Astrocyte (in vitro differentiated cells and primary cell): ENCODE data around the gene ITCH. TPM values are rescaled to one million over a fixed set of nuclear protein-coding genes. Genes with fewer than 3 reads are reported as not detected.

Experiments
- DNase-seq: peaks from one replicate; pipeline ENCODE4 v3.0.0-alpha.2; 2010; ENCODE audit warnings: low read depth
- FAIRE-seq: peaks from 2 replicates; lab custom pipeline; 2011; peaks lifted over from hg19 to GRCh38; lab: Jason Lieb, UNC
- H2AFZ ChIP-seq: 2 replicates; pipeline ENCODE4 v1.6.0; 2012; ENCODE audit warnings: low read depth, low read length, inconsistent platforms
- H3K27ac ChIP-seq: 2 replicates; pipeline ENCODE4 v1.5.1; 2011; ENCODE audit warnings: low read depth, low read length, inconsistent platforms
- H3K27me3 ChIP-seq: 2 replicates; pipeline ENCODE4 v1.6.0; 2011; ENCODE audit warnings: low read length, inconsistent platforms; ENCODE audit not compliant: insufficient read depth
- H3K36me3 ChIP-seq: 2 replicates; pipeline ENCODE4 v1.5.1; 2011; ENCODE audit warnings: low read length, inconsistent platforms; ENCODE audit not compliant: insufficient read depth
- H3K4me1 ChIP-seq: 2 replicates; pipeline ENCODE4 v1.5.1; 2011; ENCODE audit warnings: low read length, inconsistent platforms; ENCODE audit not compliant: insufficient read depth
- H3K4me2 ChIP-seq: 2 replicates; pipeline ENCODE4 v1.6.0; 2012; ENCODE audit warnings: low read length, inconsistent platforms
- H3K4me3 ChIP-seq: 2 replicates; pipeline ENCODE4 v1.5.1; 2011; ENCODE audit warnings: low read depth, mild to moderate bottlenecking, low read length, inconsistent platforms; ENCODE audit not compliant: insufficient read depth
- H3K79me2 ChIP-seq: 2 replicates; pipeline ENCODE4 v1.6.0; 2012; ENCODE audit warnings: mild to moderate bottlenecking, low read length, inconsistent platforms; ENCODE audit not compliant: insufficient read depth
- H3K9ac ChIP-seq: 2 replicates; pipeline ENCODE4 v1.6.0; 2012; ENCODE audit warnings: mild to moderate bottlenecking, low read length, inconsistent platforms
- H3K9me3 ChIP-seq: 2 replicates; pipeline ENCODE4 v1.5.1; 2012; ENCODE audit warnings: low read depth, mild to moderate bottlenecking, low read length, inconsistent platforms; ENCODE audit not compliant: insufficient read depth
- H4K20me1 ChIP-seq: 2 replicates; pipeline ENCODE4 v1.6.0; 2012; ENCODE audit warnings: low read length, inconsistent platforms; ENCODE audit not compliant: insufficient read depth
- H3K27ac Mint-ChIP-seq: one replicate; pipeline ENCODE4 v1.8.0; 2021; ENCODE audit warnings: mild to moderate bottlenecking, mixed read lengths; ENCODE audit not compliant: unreplicated experiment
- H3K27me3 Mint-ChIP-seq: one replicate; pipeline ENCODE4 v1.8.0; 2021; ENCODE audit warnings: low read depth, mixed read lengths; ENCODE audit not compliant: unreplicated experiment
- H3K36me3 Mint-ChIP-seq: one replicate; pipeline ENCODE4 v1.8.0; 2021; ENCODE audit warnings: low read depth, mixed read lengths; ENCODE audit not compliant: unreplicated experiment
- H3K4me1 Mint-ChIP-seq: one replicate; pipeline ENCODE4 v1.8.0; 2021; ENCODE audit warnings: low read depth, mixed read lengths; ENCODE audit not compliant: unreplicated experiment
- H3K4me3 Mint-ChIP-seq: one replicate; pipeline ENCODE4 v1.8.0; 2021; ENCODE audit warnings: mild to moderate bottlenecking, moderate library complexity, mixed read lengths; ENCODE audit not compliant: unreplicated experiment
- H3K9me3 Mint-ChIP-seq: one replicate; pipeline ENCODE4 v1.8.0; 2021; ENCODE audit warnings: mild to moderate bottlenecking, mixed read lengths; ENCODE audit not compliant: unreplicated experiment
- CTCF ChIP-seq: IDR thresholded peaks from 2 replicates; pipeline ENCODE4 v1.5.1; 2011; ENCODE audit warnings: low read depth, mild to moderate bottlenecking, inconsistent platforms, low read length, moderate library complexity; ENCODE audit not compliant: insufficient read depth
- EZH2 ChIP-seq: IDR thresholded peaks from 2 replicates; pipeline ENCODE4 v1.6.1; 2012; ENCODE audit warnings: mild to moderate bottlenecking, low read length, inconsistent platforms; ENCODE audit not compliant: insufficient read depth
- total RNA-seq: library from RNA; stranded (reverse); gene quantifications from 2 replicates; pipeline ENCODE4 v1.2.1, GENCODE V29; 2021

ITCH gene
- total RNA-seq, 1 donor from 2014 or later = 79.0 TPM

- peaks cover 43% of the 10 kb centered on the region for H3K36me3 ChIP-seq
- no peak overlapping the region for H3K9ac ChIP-seq
- H3K4me3 Mint-ChIP-seq = no peak overlapping the region
- peaks cover 10% of the 10 kb centered on the region for H3K4me1 ChIP-seq
- peak; percentile 9 for FAIRE-seq
- H3K27me3 ChIP-seq = no peaks in the 10 kb centered on the region
- no peak overlapping the region for H3K4me2 ChIP-seq
- H3K4me1 Mint-ChIP-seq = peaks cover 20% of the 10 kb centered on the region
- no peak for TF ChIP-seq CTCF
- TF ChIP-seq EZH2 = no peak
- peaks cover 24% of the 10 kb centered on the region for H3K36me3 Mint-ChIP-seq
- no peak overlapping the region for H2AFZ ChIP-seq
- no peak for DNase-seq
- no peaks in the 10 kb centered on the region for H3K9me3 Mint-ChIP-seq
- H3K9me3 ChIP-seq = no peaks in the 10 kb centered on the region
- H3K79me2 ChIP-seq = peaks cover 25% of the 10 kb centered on the region
- H3K27me3 Mint-ChIP-seq = no peaks in the 10 kb centered on the region
- H4K20me1 ChIP-seq = peaks cover 24% of the 10 kb centered on the region
- no peak overlapping the region for H3K27ac Mint-ChIP-seq
- H3K4me3 ChIP-seq = no peak overlapping the region
- no peak overlapping the region for H3K27ac ChIP-seq
These were observed 95.6 kb downstream of the ITCH start for GRCh38 chr20:34458631-34459030.

GRCh38 chr20:34459209-34459897, 96.3 kb downstream of the ITCH start:
- no peaks in the 10 kb centered on the region for H3K9me3 ChIP-seq
- peaks cover 44% of the 10 kb centered on the region for H3K36me3 ChIP-seq
- H3K27me3 ChIP-seq = no peaks in the 10 kb centered on the region
- Mint-ChIP-seq H3K36me3 (peaks cover 24% of the 10 kb centered on the region), H3K27me3 (no peaks in the 10 kb centered on the region), H3K4me3 (peak overlapping the region; percentile 20), H3K9me3 (no peaks in the 10 kb centered on the region), H3K4me1 (peaks cover 20% of the 10 kb centered on the region), H3K27ac (peak overlapping the region; percentile 50)
- peaks cover 25% of the 10 kb centered on the region for H4K20me1 ChIP-seq
- H3K79me2 ChIP-seq = peaks cover 25% of the 10 kb centered on the region
- DNase-seq = no peak
- H3K4me1 ChIP-seq = peaks cover 10% of the 10 kb centered on the region
- H3K4me3 ChIP-seq = no peak overlapping the region
- H2AFZ ChIP-seq = no peak overlapping the region
- FAIRE-seq = no peak
- no peak overlapping the region for H3K27ac ChIP-seq
- H3K9ac ChIP-seq = no peak overlapping the region
- TF ChIP-seq CTCF (no peak), EZH2 (no peak)
- H3K4me2 ChIP-seq = no peak overlapping the region

GRCh38 chr20:34461779-34462087, 98.7 kb downstream of the ITCH start:
- Histone ChIP-seq H2AFZ (no peak overlapping the region), H3K9ac (no peak overlapping the region), H3K27me3 (no peaks in the 10 kb centered on the region), H3K4me2 (no peak overlapping the region), H4K20me1 (peaks cover 34% of the 10 kb centered on the region), H3K4me3 (no peak overlapping the region), H3K4me1 (peaks cover 10% of the 10 kb centered on the region), H3K79me2 (peaks cover 47% of the 10 kb centered on the region), H3K9me3 (no peaks in the 10 kb centered on the region), H3K27ac (no peak overlapping the region), H3K36me3 (peaks cover 43% of the 10 kb centered on the region)
- FAIRE-seq = no peak
- Mint-ChIP-seq H3K4me1 (peaks cover 20% of the 10 kb centered on the region), H3K9me3 (no peaks in the 10 kb centered on the region), H3K27me3 (no peaks in the 10 kb centered on the region), H3K4me3 (no peak overlapping the region), H3K27ac (no peak overlapping the region), H3K36me3 (peaks cover 24% of the 10 kb centered on the region)
- TF ChIP-seq CTCF (no peak), EZH2 (no peak)
- DNase-seq = no peak
